ENCODE results near the gene FOXP1. TPM values are rescaled to one million over a fixed set of nuclear protein-coding genes. Genes with fewer than 3 reads are reported as not detected.

The FOXP1 gene
- total RNA-seq, 1 donor from 2014 or later, result 107 TPM

GRCh38 chr3:71103430-71103921 is 480.1 kb downstream of the FOXP1 start:
- H3K4me1 ChIP-seq (ENCODE audit: insufficient read depth, low read length), result peaks cover 67% of the 10 kb centered on the region

GRCh38 chr3:71102111-71102983 is 481.2 kb downstream of the FOXP1 start:
- Mint-ChIP-seq H3K4me3 (ENCODE audit: unreplicated experiment) (no peak overlapping the region), H3K9me3 (ENCODE audit: unreplicated experiment) (no peaks in the 10 kb centered on the region), H3K36me3 (ENCODE audit: low read depth, unreplicated experiment) (peaks cover 6% of the 10 kb centered on the region), H3K27ac (ENCODE audit: unreplicated experiment) (peak overlapping the region; percentile 77), H3K4me1 (ENCODE audit: low read depth, unreplicated experiment) (peaks cover 53% of the 10 kb centered on the region), H3K27me3 (ENCODE audit: low read depth, unreplicated experiment) (no peaks in the 10 kb centered on the region)
- H3K9ac ChIP-seq (ENCODE audit: low read length), result peak overlapping the region; percentile 84
- H3K79me2 ChIP-seq (ENCODE audit: insufficient read depth, low read length), result peaks cover 52% of the 10 kb centered on the region
- H3K36me3 ChIP-seq (ENCODE audit: insufficient read depth, low read length), result no peaks in the 10 kb centered on the region
- H2AFZ ChIP-seq (ENCODE audit: low read depth, low read length), result no peak overlapping the region
- DNase-seq (ENCODE audit: low read depth) (peak; percentile 94), FAIRE-seq (peak; percentile 99)
- no peaks in the 10 kb centered on the region for H3K9me3 ChIP-seq (ENCODE audit: insufficient read depth, low read depth, low read length)
- peaks cover 57% of the 10 kb centered on the region for H3K4me1 ChIP-seq (ENCODE audit: insufficient read depth, low read length)
- H3K4me3 ChIP-seq (ENCODE audit: insufficient read depth, low read depth, low read length), result peak overlapping the region; percentile 3
- peak overlapping the region; percentile 98 for H3K27ac ChIP-seq (ENCODE audit: low read depth, low read length)
- no peaks in the 10 kb centered on the region for H3K27me3 ChIP-seq (ENCODE audit: insufficient read depth, low read length)
- H4K20me1 ChIP-seq (ENCODE audit: insufficient read depth, low read length), result no peaks in the 10 kb centered on the region
- TF ChIP-seq CTCF (IDR thresholded peaks at IDR 0.05; ENCODE audit: insufficient read depth, low read depth, low read length), result no peak
- no peak for TF ChIP-seq EZH2 (IDR thresholded peaks at IDR 0.05; ENCODE audit: insufficient read depth, low read length)
- peak overlapping the region; percentile 72 for H3K4me2 ChIP-seq (ENCODE audit: low read length)

More at GRCh38 chr3:71103430-71103921, 480.1 kb downstream of the FOXP1 start:
- H3K9me3 Mint-ChIP-seq (ENCODE audit: unreplicated experiment), result no peaks in the 10 kb centered on the region
- peak; percentile 78 for DNase-seq (ENCODE audit: low read depth)
- no peaks in the 10 kb centered on the region for H3K9me3 ChIP-seq (ENCODE audit: insufficient read depth, low read depth, low read length)
- peak overlapping the region; percentile 85 for H3K27ac Mint-ChIP-seq (ENCODE audit: unreplicated experiment)
- no peaks in the 10 kb centered on the region for H4K20me1 ChIP-seq (ENCODE audit: insufficient read depth, low read length)
- peaks cover 6% of the 10 kb centered on the region for H3K36me3 Mint-ChIP-seq (ENCODE audit: low read depth, unreplicated experiment)
- H3K27me3 Mint-ChIP-seq (ENCODE audit: low read depth, unreplicated experiment), result no peaks in the 10 kb centered on the region
- peak overlapping the region; percentile 70 for H3K4me2 ChIP-seq (ENCODE audit: low read length)
- H3K4me3 ChIP-seq (ENCODE audit: insufficient read depth, low read depth, low read length), result no peak overlapping the region
- H3K27me3 ChIP-seq (ENCODE audit: insufficient read depth, low read length), result no peaks in the 10 kb centered on the region
- H3K4me3 Mint-ChIP-seq (ENCODE audit: unreplicated experiment), result peak overlapping the region; percentile 50
- H2AFZ ChIP-seq (ENCODE audit: low read depth, low read length), result no peak overlapping the region
- FAIRE-seq, result peak; percentile 52
- H3K36me3 ChIP-seq (ENCODE audit: insufficient read depth, low read length), result no peaks in the 10 kb centered on the region
- H3K4me1 Mint-ChIP-seq (ENCODE audit: low read depth, unreplicated experiment), result peaks cover 54% of the 10 kb centered on the region
- H3K9ac ChIP-seq (ENCODE audit: low read length), result peak overlapping the region; percentile 84
- H3K79me2 ChIP-seq (ENCODE audit: insufficient read depth, low read length), result peaks cover 55% of the 10 kb centered on the region
- TF ChIP-seq CTCF (IDR thresholded peaks at IDR 0.05; ENCODE audit: insufficient read depth, low read depth, low read length), result no peak
- TF ChIP-seq EZH2 (IDR thresholded peaks at IDR 0.05; ENCODE audit: insufficient read depth, low read length), result no peak
- peak overlapping the region; percentile 98 for H3K27ac ChIP-seq (ENCODE audit: low read depth, low read length)

All from astrocyte (in vitro differentiated cells and primary cell).